ENCODE results near the gene CELA2A. TPM values are rescaled to one million over a fixed set of nuclear protein-coding genes. Genes with fewer than 3 reads are reported as not detected.
"Not testable (repeated sequence)": the region's sequence is repeated elsewhere in the genome, so short reads cannot be mapped to it uniquely, and the experiment has no call there.

The CELA2A gene
- total RNA-seq, 4 donors from 2014 or later: not detected

- Histone ChIP-seq H3K4me1 (no peaks in the 10 kb centered on the region), H3K4me3 (replicated peaks in 1 of 3) (no peak overlapping the region), H3K27me3 (no peaks in the 10 kb centered on the region), H3K9me3 (no peaks in the 10 kb centered on the region), H3K36me3 (peaks cover 4% of the 10 kb centered on the region in 2 donors), H3K27ac (no peak overlapping the region)
- 88 to 91% methylated on average over 7 to 8 of the region's 9 CpGs for WGBS, 2 donors
- intact Hi-C loops (cut with DNase I): no loop called here
- no peak for DNase-seq
- TF ChIP-seq POLR2A (IDR thresholded peaks at IDR 0.05): no peak
- no peak for TF ChIP-seq CTCF (IDR thresholded peaks at IDR 0.05)
These were observed 23.1 kb upstream of the CELA2A start for GRCh38 chr1:15433471-15433870.

- WGBS, 2 donors: 72 to 74% methylated on average over 8 of the region's 8 CpGs
- H3K4me1 ChIP-seq; H3K9me3 ChIP-seq; H3K4me3 ChIP-seq (replicated peaks in 1 of 3); H3K27ac ChIP-seq; H3K27me3 ChIP-seq; intact Hi-C loops (cut with DNase I); H3K36me3 ChIP-seq; DNase-seq: not testable (repeated sequence)
These were observed 21.8 kb upstream of the CELA2A start for GRCh38 chr1:15434739-15435138.

- intact Hi-C loops (cut with DNase I): no loop called here
- Histone ChIP-seq H3K36me3 (peaks cover 0 to 4% of the 10 kb centered on the region in 2 donors), H3K27ac (no peak overlapping the region), H3K9me3 (no peaks in the 10 kb centered on the region), H3K4me1 (no peaks in the 10 kb centered on the region), H3K4me3 (replicated peaks in 1 of 3) (no peak overlapping the region), H3K27me3 (no peaks in the 10 kb centered on the region)
- no peak for TF ChIP-seq POLR2A (IDR thresholded peaks at IDR 0.05)
- TF ChIP-seq CTCF (IDR thresholded peaks at IDR 0.05): no peak
- DNase-seq: no peak
- 90 to 93% methylated on average over 17 of the region's 17 CpGs for WGBS, 2 donors
These were observed 21.1 kb upstream of the CELA2A start for GRCh38 chr1:15435239-15436077.

- H3K4me1 ChIP-seq: no peaks in the 10 kb centered on the region
- DNase-seq: no peak
- H3K27ac ChIP-seq: no peak overlapping the region
- 94% methylated on average over 6 of the region's 6 CpGs for WGBS, 2 donors
- H3K9me3 ChIP-seq: no peaks in the 10 kb centered on the region
- H3K27me3 ChIP-seq: no peaks in the 10 kb centered on the region
- no peak overlapping the region for H3K4me3 ChIP-seq (replicated peaks in 1 of 3)
- intact Hi-C loops (cut with DNase I): no loop called here
- no peaks in the 10 kb centered on the region for H3K36me3 ChIP-seq
- no peak for TF ChIP-seq POLR2A (IDR thresholded peaks at IDR 0.05)
- no peak for TF ChIP-seq CTCF (IDR thresholded peaks at IDR 0.05)
These were observed 19.6 kb upstream of the CELA2A start for GRCh38 chr1:15436881-15437442.

- Histone ChIP-seq H3K9me3 (no peaks in the 10 kb centered on the region), H3K27ac (no peak overlapping the region), H3K36me3 (no peaks in the 10 kb centered on the region), H3K4me3 (replicated peaks in 1 of 3) (no peak overlapping the region), H3K27me3 (no peaks in the 10 kb centered on the region), H3K4me1 (no peaks in the 10 kb centered on the region)
- no peak for TF ChIP-seq CTCF (IDR thresholded peaks at IDR 0.05)
- no peak for TF ChIP-seq POLR2A (IDR thresholded peaks at IDR 0.05)
- intact Hi-C loops (cut with DNase I): no loop called here
- no peak for DNase-seq
- 91 to 92% methylated on average over 14 of the region's 14 CpGs for WGBS, 2 donors
These were observed 17.2 kb upstream of the CELA2A start for GRCh38 chr1:15439325-15439724.
